GM12873 (cell line): ENCODE data around the gene MAPK8IP2.

Experiments
- TF ChIP-seq, protein P1 (sequence below): IDR thresholded peaks from 2 replicates; pipeline ENCODE4 v1.5.1; 2012; ENCODE audit warnings: low read depth, mild to moderate bottlenecking, moderate library complexity, low read length, control low read depth; ENCODE audit not compliant: insufficient read depth; ENCODE audit errors: missing control alignments

MAPK8IP2 gene

DNA sequence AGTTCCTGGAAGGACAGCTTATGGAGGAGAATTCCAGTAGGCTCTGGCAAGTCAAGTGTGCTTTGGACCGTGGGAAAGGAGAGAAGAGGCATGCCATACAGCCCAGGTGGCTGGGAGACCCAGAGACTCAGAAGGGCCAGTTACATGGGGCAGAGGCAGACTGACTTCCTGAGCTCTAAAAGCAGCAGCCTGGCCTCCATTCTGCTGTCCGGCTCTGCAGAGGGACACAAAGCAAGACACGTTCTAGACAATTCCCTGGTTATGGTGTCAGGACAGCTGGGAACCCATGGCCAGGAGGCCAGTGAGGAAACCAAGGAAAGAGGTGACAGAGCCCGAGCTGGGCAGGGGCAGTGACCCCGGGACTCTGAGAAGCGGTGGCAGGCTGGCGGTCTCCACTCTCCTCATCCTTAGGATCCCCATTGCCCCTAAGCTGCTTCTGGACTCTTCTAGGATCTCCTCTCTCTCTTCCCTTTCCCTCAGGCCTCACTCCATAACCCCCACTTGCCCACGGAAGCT is 25.1 kb upstream of the MAPK8IP2 start:
- TF ChIP-seq, protein P1, sequence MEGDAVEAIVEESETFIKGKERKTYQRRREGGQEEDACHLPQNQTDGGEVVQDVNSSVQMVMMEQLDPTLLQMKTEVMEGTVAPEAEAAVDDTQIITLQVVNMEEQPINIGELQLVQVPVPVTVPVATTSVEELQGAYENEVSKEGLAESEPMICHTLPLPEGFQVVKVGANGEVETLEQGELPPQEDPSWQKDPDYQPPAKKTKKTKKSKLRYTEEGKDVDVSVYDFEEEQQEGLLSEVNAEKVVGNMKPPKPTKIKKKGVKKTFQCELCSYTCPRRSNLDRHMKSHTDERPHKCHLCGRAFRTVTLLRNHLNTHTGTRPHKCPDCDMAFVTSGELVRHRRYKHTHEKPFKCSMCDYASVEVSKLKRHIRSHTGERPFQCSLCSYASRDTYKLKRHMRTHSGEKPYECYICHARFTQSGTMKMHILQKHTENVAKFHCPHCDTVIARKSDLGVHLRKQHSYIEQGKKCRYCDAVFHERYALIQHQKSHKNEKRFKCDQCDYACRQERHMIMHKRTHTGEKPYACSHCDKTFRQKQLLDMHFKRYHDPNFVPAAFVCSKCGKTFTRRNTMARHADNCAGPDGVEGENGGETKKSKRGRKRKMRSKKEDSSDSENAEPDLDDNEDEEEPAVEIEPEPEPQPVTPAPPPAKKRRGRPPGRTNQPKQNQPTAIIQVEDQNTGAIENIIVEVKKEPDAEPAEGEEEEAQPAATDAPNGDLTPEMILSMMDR: no peak

DNA sequence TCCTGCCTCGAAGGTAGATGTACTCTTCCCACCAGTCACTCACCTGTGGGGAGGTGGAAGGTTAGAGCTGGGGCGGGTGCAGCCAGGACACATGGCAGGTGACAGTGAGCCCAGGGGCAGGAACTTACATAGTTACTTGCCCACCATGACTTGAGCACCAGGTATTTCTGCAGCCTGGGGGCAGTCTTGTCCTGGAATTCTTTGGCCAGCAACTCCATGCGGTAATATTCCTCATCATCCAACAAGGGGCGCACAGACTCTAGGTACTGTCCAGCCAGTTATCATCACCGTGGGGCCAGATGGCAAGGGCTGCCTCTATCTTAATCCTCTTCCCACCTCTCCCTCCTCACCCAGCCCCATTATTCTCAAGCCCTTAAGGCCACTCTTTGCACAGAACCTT is 24.5 kb upstream of the MAPK8IP2 start:
- TF ChIP-seq, protein P1: no peak

DNA sequence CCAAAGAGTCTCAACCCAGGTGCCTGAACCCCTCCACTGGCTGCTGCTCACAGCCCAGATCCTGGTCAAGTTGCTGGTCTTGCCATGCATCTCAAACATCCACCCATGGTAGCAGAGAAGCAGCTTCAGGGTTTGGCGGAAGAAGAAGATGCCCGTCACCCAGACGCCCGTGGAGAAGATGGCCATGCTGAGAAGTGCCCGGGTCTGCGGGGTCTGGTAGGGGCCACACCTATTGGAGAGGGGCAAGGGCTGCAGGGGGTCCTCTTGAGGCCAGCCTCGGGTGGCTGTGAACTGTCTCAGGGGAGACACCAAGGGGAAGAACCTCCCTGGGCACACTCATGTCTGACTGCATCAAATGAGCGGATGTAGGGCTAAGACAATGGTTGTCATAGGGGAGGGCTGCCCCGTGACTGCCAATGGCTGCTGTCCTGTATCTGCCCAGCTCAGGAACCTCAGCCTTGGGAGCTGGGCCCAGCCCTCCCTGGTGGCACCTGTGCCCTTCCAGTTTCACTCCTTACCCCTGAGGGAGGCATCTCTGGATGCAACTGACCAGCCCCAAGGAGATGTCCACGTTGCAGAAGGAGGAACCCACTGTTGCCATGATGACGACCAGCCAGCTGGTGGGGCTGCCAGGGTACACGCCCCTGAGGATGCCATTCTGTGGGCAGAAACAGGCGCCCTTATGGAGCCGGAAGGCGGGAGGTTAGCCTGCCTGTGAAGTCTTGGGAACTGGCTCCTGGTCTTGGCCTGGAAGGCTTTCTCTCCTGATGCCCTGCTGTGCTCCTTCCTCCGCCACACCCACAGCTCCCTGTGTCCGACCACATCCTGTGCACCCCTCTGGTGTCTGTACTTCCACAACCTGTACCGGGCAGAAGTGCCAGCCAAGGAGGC is 23.5 kb upstream of the MAPK8IP2 start:
- TF ChIP-seq, protein P1: no peak

DNA sequence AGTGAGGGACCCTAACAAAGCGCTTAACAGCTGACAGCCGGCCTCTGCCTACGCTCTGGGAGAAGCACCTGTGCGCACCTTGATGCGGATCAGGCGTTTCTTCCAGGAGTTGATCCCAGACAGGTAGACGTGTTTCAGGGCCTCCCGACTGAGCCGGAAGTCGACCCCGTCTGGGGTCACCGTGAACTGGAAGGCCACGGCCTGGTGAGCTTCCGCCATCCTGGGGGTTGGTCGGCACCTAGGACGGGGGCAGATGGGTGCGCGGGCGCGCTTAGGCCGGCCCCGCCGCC is 23.0 kb upstream of the MAPK8IP2 start:
- TF ChIP-seq, protein P1: no peak

DNA sequence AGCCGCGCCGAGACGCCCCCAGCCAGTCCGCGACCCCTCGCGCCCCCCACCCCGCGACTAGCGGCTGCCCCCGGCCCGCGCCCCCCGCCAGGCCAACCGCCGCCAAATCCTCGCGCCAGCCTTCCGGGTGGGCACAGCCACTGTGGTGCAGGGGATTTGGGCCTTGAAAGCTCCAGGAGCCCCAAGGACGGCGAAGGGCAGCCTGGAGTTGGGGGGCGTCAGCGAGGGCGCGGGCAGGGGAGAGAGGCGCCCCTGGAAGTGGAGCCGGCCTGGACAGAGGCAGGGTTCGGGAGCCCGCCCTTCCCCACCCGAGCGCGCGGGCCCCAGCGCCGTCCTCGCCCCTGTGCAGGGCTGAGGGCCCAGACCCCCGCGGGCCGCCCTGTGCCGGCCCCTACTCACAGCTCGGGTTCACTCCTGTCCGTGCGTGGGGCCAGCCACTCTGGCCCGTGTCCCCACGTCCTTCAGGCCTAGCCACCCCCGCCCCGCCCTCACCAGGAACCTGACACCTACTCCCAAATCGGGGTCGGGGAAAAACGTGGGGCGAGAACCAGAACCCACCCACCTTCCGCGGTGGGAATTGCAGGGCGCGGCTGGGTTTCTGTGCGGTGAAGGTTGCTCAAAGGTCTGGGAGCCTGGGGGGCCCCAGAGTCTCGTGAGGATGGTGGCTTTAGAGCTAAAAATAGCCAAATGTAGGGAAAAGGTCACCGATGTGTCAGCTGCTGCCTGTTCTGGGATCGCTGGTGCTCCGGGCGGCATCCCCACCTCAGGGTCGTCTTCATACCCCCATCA is 22.4 kb upstream of the MAPK8IP2 start, which contains the start of gene CPT1B:
Gene CPT1B (minus strand): TSS at position 441 of the 789 bp plus-strand sequence. CDS start 512 bp downstream, outside the sequence.
- TF ChIP-seq, protein P1: no peak

DNA sequence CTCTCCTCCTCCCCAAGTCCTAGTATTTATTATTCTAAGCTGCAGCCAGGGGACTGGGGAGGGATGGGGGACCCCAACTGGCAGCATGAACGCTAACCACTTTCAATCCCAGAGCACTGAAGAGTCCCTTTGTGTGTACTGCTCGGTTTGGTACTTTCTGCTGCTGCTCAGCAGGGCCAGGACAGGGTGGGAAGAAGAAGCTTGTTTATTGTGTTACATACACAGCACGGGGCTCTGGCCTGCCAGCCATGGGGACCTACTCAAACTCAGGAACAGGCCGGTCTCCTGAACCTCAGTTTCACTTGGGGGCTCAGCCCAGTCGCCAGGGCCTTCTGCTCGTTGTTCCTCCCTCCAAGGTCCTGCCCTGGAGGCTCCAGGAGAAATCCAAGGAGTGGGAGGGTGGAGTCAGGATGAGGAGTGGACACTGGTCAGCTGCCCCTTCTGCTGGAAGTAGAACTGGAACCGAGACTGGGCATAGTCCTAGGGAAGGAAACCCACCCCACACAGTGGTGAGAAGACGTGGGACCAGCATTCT is 21.8 kb upstream of the MAPK8IP2 start:
- TF ChIP-seq, protein P1: no peak

DNA sequence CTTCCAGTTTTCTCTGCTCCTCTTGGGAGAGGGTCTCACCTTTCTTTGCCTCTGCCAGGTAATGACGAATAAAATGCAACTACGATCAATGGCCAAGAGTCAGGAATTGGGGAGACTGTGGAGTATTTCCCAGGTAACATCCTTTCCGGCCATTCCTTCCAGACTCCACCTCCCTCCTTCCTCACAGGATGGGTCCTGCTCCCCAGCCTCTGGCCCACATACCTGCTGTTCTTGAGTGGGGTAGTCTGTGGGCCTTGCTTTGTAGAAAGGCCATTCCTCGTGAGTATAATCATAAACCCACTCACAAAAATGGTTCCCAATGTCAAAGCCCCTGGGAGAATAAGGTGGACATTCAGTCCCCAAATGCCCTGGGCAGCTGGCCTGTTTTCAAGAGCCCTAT is 20.8 kb upstream of the MAPK8IP2 start:
- TF ChIP-seq, protein P1: no peak
